HepG2 (cell line): ENCODE measurements around the gene LRP1B. TPM values are rescaled to one million over a fixed set of nuclear protein-coding genes. Genes with fewer than 3 reads are reported as not detected.

ENCODE experiments used
- ATAC-seq: fragments of 200-7000 bp; cut with Tn5 transposase; 3 replicates; pipeline ENCODE4 v1.9.1; 2020; ENCODE audit warnings: mild to moderate bottlenecking, moderate library complexity
- BruUV-seq: library from RNA; stranded (reverse); fragments of 400-500 nt; replicated peaks from 2 replicates; lab custom pipeline; 2021; lab: Mats Ljungman, UMichigan
- CTCF ChIA-PET: fragments of 300-600 bp; formaldehyde crosslinking; extraction: SDS; loops from one replicate; lab custom pipeline; 2021; ENCODE audit warnings: low total read pairs, inconsistent platforms, low intra/inter-chr PET ratio; lab: Yijun Ruan, JAX
- POLR2A ChIA-PET: fragments of 350-600 bp; sonication (Branson Sonifier 250); formaldehyde crosslinking; loops from one replicate; lab custom pipeline; 2020; ENCODE audit warnings: antibody characterized with exemption, inconsistent platforms; lab: Yijun Ruan, JAX
- DNase-seq: peaks from one replicate; pipeline ENCODE4 v3.0.0-alpha.2; 2015; ENCODE audit warnings: low spot score
- FAIRE-seq: peaks from 3 replicates; lab custom pipeline; 2011; peaks lifted over from hg19 to GRCh38; lab: Jason Lieb, UNC
- H2AFZ ChIP-seq: one replicate; pipeline ENCODE4 v1.6.1; 2011; ENCODE audit warnings: low read length, inconsistent platforms
- H3K27ac ChIP-seq: fragments of 300-600 bp; 3 replicates; pipeline ENCODE4 v1.8.0; 2011; ENCODE audit warnings: mixed run types, mild to moderate bottlenecking, mixed read lengths, low read length, inconsistent platforms; ENCODE audit not compliant: insufficient read depth; ENCODE audit errors: extremely low read length
- H3K27me3 ChIP-seq, 2 experiments: fragments of 200-600 bp in 1 of 2; 2 replicates in 1 of 2; 3 replicates in 1 of 2; pipeline versions ENCODE4 v1.6.0 to v1.8.0; 2011; ENCODE audit warnings: low read length in 2 of 2, mild to moderate bottlenecking in 2 of 2, moderate library complexity in 2 of 2, inconsistent platforms in 1 of 2; ENCODE audit not compliant: insufficient read depth in 2 of 2, control insufficient read depth in 1 of 2
- H3K36me3 ChIP-seq, 2 experiments: fragments of 200-600 bp in 1 of 2; replicated peaks in 1 of 2; 2 replicates in 1 of 2; 3 replicates in 1 of 2; pipeline versions ENCODE4 v1.5.1 to v1.8.0; 2011; ENCODE audit warnings: low read length in 2 of 2, inconsistent platforms in 1 of 2; ENCODE audit not compliant: insufficient read depth in 2 of 2, control insufficient read depth in 1 of 2
- H3K4me1 ChIP-seq: 2 replicates; pipeline ENCODE4 v1.5.1; 2012; ENCODE audit warnings: low read length, inconsistent platforms; ENCODE audit not compliant: insufficient read depth
- H3K4me2 ChIP-seq: 2 replicates; pipeline ENCODE4 v1.6.0; 2011; ENCODE audit warnings: low read depth, low read length, inconsistent platforms
- H3K4me3 ChIP-seq, 3 experiments: fragments of 200-600 bp in 1 of 3; sonication (generic), shearing (Covaris generic) in 1 of 3; replicated peaks in 1 of 3; 2 replicates each; pipeline ENCODE4 v1.5.1; 2011 to 2016; ENCODE audit warnings: low read length in 3 of 3, inconsistent platforms in 2 of 3, low read depth in 2 of 3, mild to moderate bottlenecking in 2 of 3, control low read depth in 1 of 3, mixed read lengths in 1 of 3; ENCODE audit not compliant: insufficient read depth in 1 of 3
- H3K79me2 ChIP-seq: one replicate; pipeline ENCODE4 v1.6.1; 2011; ENCODE audit warnings: low read length, inconsistent platforms; ENCODE audit not compliant: insufficient read depth
- H3K9ac ChIP-seq: 2 replicates; pipeline ENCODE4 v1.6.0; 2011; ENCODE audit warnings: mild to moderate bottlenecking, low read depth, low read length, inconsistent platforms; ENCODE audit not compliant: insufficient read depth
- H3K9me3 ChIP-seq: 2 replicates; pipeline ENCODE4 v1.5.1; 2012; ENCODE audit warnings: mild to moderate bottlenecking, low read length
- H4K20me1 ChIP-seq: 2 replicates; pipeline ENCODE4 v1.6.0; 2011; ENCODE audit warnings: inconsistent platforms, mild to moderate bottlenecking, low read length, moderate library complexity; ENCODE audit not compliant: insufficient read depth
- CEBPB ChIP-seq: IDR thresholded peaks from 2 replicates; pipeline ENCODE4 v1.6.1; 2011; ENCODE audit warnings: low read depth, low read length, improper control_type of control experiment, borderline replicate concordance
- MZF1 ChIP-seq: sonication (generic); formaldehyde crosslinking; IDR thresholded peaks from 2 replicates; pipeline ENCODE4 v1.8.1; 2023; ENCODE audit warnings: mild to moderate bottlenecking, missing genetic modification reagents, borderline replicate concordance
- NFE2L1 ChIP-seq: sonication (generic); formaldehyde crosslinking; IDR thresholded peaks from 2 replicates; pipeline ENCODE4 v1.4.0; 2020; ENCODE audit warnings: missing genetic modification reagents, mild to moderate bottlenecking, borderline replicate concordance
- TOE1 ChIP-seq: sonication (generic); formaldehyde crosslinking; IDR thresholded peaks from 2 replicates; pipeline ENCODE4 v1.4.0; 2020; ENCODE audit warnings: mild to moderate bottlenecking, missing genetic modification reagents
- ZNF770 ChIP-seq: sonication (generic); formaldehyde crosslinking; IDR thresholded peaks from 2 replicates; pipeline ENCODE4 v1.5.0; 2020; ENCODE audit warnings: mild to moderate bottlenecking, missing genetic modification reagents
- WGBS: methylation state at CpG from one replicate; pipeline ENCODE4 v1.1.6; 2017; ENCODE audit warnings: low lambda C conversion rate; 5-methylcytosine and 5-hydroxymethylcytosine counted together
- in situ Hi-C: cut with HindIII; loops from 2 replicates; pipeline ENCODE4 v1.10.0; 2017; ENCODE audit warnings: low pct_unique_long_range_greater_than_20kb; ENCODE audit not compliant: extremely low pct_ligation_motif_present
- intact Hi-C: fragments of 100-400 bp; cut with micrococcal nuclease; formaldehyde crosslinking; loops from one replicate; pipeline ENCODE4 v1.10.0; 2022; ENCODE audit not compliant: unreplicated experiment
- polyA plus RNA-seq, 8 experiments: library from polyadenylated mRNA; depleted of rRNA in 3 of 8; stranded (reverse) in 7 of 8; unstranded in 1 of 8; fragments of >200 nt; fragmentation: Illumina TruSeq in 4 of 8; extraction: Trizol in 4 of 8; gene quantifications; 2 replicates each; pipeline versions ENCODE4 v1.2.1 to v1.2.3, GENCODE V29; 2011 to 2016; ENCODE audit warnings: low read depth in 4 of 8, missing spikeins in 1 of 8, mixed read lengths in 1 of 8; ENCODE audit not compliant: insufficient read depth in 1 of 8
- total RNA-seq, 5 experiments: library from RNA; depleted of rRNA; stranded (reverse); fragments of >200 nt; fragmentation: Illumina TruSeq; extraction: Trizol; gene quantifications; 2 replicates each; pipeline ENCODE4 v1.2.3, GENCODE V29; 2016; ENCODE audit warnings: low read depth in 1 of 5

Gene LRP1B
- total and polyA plus RNA-seq, 2 of the 13 experiments (the other 11 are each of a cell fraction or from before 2014, with no cell fraction given) = 0.04 TPM; not detected in 1

GRCh38 chr2:141029428-141030078 lies 1101.3 kb downstream of the LRP1B start:
- in situ Hi-C loops (no loop called here), intact Hi-C loops (no loop called here)
- WGBS = 6% methylated on average over 5 of the region's 6 CpGs
- Histone ChIP-seq H3K9ac (no peak overlapping the region), H3K4me2 (no peak overlapping the region), H3K27ac (no peak overlapping the region), H3K4me1 (no peaks in the 10 kb centered on the region), H2AFZ (no peak overlapping the region), H4K20me1 (no peaks in the 10 kb centered on the region), H3K4me3 (no peak overlapping the region), H3K9me3 (no peaks in the 10 kb centered on the region), H3K79me2 (no peaks in the 10 kb centered on the region), H3K36me3 (no peaks in the 10 kb centered on the region), H3K27me3 (no peaks in the 10 kb centered on the region)
- ATAC-seq = peak; percentile 62
- DNase-seq = no peak
- CTCF ChIA-PET = no interaction called here
- TF ChIP-seq NFE2L1 (CRISPR knock-in tag) (no peak), ZNF770 (no peak), CEBPB (peak; percentile 85)
- no TSS peak for BruUV-seq
- FAIRE-seq = no peak
- POLR2A ChIA-PET = no interaction called here

GRCh38 chr2:141027221-141027620 lies 1103.6 kb downstream of the LRP1B start:
- CTCF ChIA-PET = no interaction called here

More at GRCh38 chr2:141027221-141027620, 1103.6 kb downstream of the LRP1B start:
- intact Hi-C loops (no loop called here), in situ Hi-C loops (no loop called here)
- H3K9ac ChIP-seq = no peak overlapping the region
- no peak overlapping the region for H2AFZ ChIP-seq
- no peaks in the 10 kb centered on the region for H3K9me3 ChIP-seq
- H4K20me1 ChIP-seq = no peaks in the 10 kb centered on the region
- POLR2A ChIA-PET = no interaction called here
- no peaks in the 10 kb centered on the region for H3K4me1 ChIP-seq
- ATAC-seq (no peak), FAIRE-seq (no peak), DNase-seq (no peak)
- no peaks in the 10 kb centered on the region for H3K27me3 ChIP-seq
- no peak overlapping the region for H3K4me2 ChIP-seq
- no TSS peak for BruUV-seq
- 0% methylated on average over 1 of the region's 1 CpG for whole genome bisulfite sequencing
- TF ChIP-seq MZF1 (no peak), TOE1 (CRISPR knock-in tag) (no peak)
- H3K27ac ChIP-seq = no peak overlapping the region
- no peaks in the 10 kb centered on the region for H3K36me3 ChIP-seq
- no peaks in the 10 kb centered on the region for H3K79me2 ChIP-seq
- H3K4me3 ChIP-seq = no peak overlapping the region
